ENCODE results near the gene NFATC3.

Gene NFATC3

GRCh38 chr16:68255712-68256111 lies 170.5 kb downstream of the NFATC3 start:
- no peak for DNase-seq

GRCh38 chr16:68257251-68257905 lies 172.2 kb downstream of the NFATC3 start:
- no peak for DNase-seq

- no peak for DNase-seq
These were observed 173.0 kb downstream of the NFATC3 start for GRCh38 chr16:68257906-68258800.

- DNase-seq, result no peak
These were observed 174.0 kb downstream of the NFATC3 start for GRCh38 chr16:68259007-68259825.

DNA sequence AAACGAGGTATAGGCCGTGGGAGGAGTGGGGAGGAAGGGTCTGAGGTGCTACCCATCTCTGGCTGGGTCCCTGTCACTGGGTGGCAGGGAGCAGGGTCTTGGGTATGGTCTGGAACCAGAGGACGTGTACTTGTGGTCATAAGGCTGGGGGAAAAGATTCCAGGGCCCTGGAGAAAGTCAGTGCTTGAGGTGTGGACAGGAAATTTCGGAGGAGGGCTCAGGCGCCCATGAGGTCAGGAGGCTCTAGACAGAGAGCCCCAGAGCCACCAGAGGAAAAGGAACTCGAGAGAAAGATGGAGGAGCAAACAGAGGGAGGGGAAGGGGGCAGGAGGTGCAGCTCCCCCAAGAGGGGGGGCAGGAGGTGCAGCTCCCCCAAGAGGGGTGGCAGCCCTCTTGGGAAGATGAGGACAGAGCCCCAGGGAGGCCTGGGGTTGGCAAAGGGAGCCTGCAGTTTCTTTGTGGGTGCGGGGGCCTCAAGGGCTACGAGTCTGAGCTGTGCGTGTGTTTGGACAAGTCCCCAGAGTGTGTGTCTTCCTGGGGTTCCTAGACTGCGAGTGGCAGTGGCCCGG lies 178.5 kb downstream of the NFATC3 start:
- no peak for DNase-seq

GRCh38 chr16:68264128-68265077 lies 179.2 kb downstream of the NFATC3 start, which contains the start of gene SLC7A6:
Gene SLC7A6, plus strand, starts transcription at chr16:68264526. Its CDS starts 10,201 bp downstream, at chr16:68274727.
- DNase-seq, result no peak

DNA sequence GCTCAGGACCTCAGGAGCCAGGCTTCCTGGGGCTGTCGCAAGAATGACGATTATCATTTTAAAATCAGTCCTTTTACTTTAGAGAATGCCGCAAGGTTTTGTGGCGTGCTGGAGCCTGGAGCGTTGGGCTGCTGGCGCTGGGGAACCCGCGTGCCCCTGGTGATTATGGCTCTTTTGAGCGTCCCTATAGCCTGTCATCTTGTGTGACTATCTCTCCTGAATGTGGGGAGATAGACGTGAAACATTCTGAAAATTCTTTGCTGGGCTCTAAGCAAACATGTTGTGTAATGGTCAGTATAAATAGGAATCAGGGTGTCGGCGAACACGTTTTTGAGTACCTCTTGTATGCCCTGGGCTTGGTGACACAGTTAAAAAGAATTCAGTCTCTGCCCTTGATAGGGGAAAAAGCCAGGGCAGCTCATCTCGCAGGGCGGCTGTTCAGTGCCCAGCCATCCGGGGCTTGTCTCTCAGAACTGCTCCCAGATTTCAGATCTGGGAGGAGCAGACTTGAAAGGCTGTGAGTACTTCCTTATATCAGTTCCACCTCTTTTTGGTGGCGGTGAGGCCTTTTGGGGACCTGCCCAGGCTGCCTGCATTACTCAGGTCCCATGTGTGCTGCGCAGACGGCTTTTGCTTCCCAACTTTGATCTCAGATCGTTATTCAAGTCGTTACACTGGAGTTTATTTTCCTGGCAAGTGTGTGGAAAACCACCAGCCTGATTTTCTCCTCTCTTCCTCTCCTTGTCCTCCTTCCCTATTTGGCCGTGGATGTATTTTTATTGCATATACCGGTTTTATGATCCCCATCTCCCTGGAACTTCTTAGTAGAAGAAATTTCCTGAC lies 180.1 kb downstream of the NFATC3 start:
- DNase-seq, result peak; percentile 33

- no peak for DNase-seq
These were observed 182.6 kb downstream of the NFATC3 start for GRCh38 chr16:68267612-68268405.

DNA sequence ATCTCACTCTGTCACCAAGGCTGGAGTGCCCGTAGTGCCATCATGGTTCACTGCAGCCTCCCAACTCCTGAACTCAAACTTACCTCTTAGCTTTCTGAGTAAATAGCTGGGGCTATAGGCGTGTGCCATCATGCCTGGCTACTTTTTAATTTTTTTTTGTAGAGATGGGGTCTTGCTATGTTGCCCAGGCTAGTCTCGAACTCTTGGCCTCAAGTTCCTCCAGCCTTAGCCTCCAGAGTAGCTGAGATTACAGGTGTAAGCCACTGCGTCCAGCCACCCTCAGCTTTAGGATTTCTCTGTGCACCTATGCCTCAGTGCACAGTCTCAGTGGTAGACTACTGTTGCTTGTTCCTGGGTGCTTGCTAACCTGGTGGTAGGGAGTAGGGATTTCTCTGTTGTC lies 184.6 kb downstream of the NFATC3 start:
- no peak for DNase-seq

DNA sequence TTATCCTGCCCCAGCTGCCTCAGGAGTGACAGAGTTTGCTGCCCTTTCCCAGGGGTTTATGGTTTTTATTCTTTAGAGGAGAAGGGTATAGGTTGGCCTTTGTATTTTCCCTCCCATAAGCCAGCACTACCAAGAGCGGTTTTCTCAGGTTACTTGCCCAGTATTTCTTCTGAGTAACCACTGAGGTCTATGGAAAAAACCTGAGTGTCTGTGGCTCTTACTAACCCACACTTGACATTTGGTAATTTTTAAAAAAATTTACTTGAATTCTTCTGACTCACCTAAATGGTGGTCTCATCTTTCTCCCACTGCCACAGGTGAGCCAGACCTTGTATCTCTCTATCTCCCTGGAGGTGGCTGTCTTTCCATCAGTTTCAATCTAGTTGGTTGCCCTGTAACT lies 185.2 kb downstream of the NFATC3 start:
- DNase-seq, result no peak

- no peak for DNase-seq
These were observed 187.5 kb downstream of the NFATC3 start for GRCh38 chr16:68272507-68273209.

DNA sequence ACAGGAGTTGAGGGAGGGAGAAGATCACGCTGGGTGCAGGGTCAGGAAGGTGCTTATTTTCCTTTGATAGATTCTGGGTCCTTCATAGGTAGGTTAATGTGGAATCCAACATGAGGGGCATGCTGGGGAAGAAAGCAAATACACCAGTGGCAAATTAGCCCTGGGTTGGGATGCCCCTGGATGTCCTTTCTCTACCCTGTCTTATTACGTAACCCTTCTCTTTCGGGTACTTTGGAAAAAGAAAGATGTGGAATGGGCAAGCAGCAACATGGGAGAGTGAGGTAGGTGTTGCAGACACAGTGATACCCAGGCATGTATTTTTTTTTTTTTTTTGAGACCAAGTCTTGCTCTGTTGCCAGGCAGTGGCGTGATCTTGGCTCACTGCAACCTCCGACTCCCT lies 188.3 kb downstream of the NFATC3 start:
- DNase-seq, result no peak

DNA sequence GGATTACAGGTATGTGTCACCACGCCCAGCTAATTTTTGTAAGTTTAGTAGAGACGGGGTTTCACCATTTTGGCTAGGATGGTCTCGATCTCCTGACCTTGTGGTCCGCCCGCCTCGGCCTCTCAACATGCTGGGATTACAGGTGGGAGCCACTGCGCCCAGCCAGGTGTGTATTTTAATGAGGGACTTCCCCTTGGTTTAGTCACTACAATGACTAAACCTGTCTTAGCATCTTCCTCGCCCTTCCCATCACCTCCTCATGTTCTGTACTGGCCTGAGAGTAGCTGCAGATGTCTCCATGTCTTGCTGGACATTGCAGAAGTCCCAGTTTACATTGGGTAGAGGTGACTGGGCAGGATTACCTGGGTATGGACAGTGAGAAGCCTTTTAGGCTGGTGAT lies 188.7 kb downstream of the NFATC3 start:
- DNase-seq, result no peak

DNA sequence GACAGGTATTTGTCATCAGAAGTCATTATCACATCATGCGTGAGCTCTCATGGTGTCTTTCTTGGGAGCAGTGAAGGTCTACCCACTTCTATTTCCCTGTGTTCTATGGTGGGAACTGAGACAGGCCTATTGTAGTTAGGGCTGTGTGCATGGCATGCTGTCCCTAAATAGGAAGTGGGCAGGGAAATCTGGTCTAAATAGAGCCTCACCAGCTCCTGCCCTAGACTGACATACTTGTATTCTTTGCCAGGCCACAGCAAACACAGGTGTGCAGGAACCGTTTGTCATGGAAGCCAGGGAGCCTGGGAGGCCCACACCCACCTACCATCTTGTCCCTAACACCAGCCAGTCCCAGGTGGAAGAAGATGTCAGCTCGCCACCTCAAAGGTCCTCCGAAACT lies 189.3 kb downstream of the NFATC3 start:
- no peak for DNase-seq

GRCh38 chr16:68275611-68276191 lies 190.5 kb downstream of the NFATC3 start:
- no peak for DNase-seq

DNA sequence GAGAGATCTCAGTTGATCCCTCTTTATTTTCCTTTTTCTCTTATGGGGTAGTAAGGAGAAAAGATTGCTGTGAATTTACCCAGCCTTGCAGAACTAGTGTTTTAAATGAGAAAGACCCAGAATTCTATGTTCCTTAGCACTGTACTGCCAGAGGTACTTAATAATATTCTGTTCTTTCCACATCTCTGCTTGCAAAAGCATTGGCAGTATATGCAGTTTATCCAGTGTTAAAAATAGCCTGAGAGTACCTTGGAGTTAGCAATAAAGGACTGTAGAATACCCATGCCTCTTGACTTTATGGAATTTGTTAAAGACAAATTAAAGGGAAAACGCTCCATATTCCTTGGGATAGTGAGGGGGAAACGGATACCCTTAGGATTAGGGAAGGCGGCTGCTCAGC lies 191.1 kb downstream of the NFATC3 start:
- no peak for DNase-seq
